22Rv1 (cell line): ENCODE measurements around the gene STK39.

ENCODE experiments used
- H3K27ac ChIP-seq: fragments of 450-650 bp; 2 replicates; pipeline ENCODE4 v1.5.1; 2017
- CTCF ChIP-seq: fragments of 450-650 bp; IDR thresholded peaks from 2 replicates; pipeline ENCODE4 v1.5.1; 2017; ENCODE audit warnings: mild to moderate bottlenecking
- ZFX ChIP-seq: fragments of 450-650 bp; IDR thresholded peaks from 2 replicates; pipeline ENCODE4 v1.6.1; 2017; ENCODE audit warnings: antibody characterized with exemption, borderline replicate concordance

STK39 gene

GRCh38 chr2:167925758-167926157 is 321.6 kb downstream of the STK39 start:
- no peak overlapping the region for H3K27ac ChIP-seq
- TF ChIP-seq ZFX = no peak
- no peak for TF ChIP-seq CTCF

- no peak for TF ChIP-seq CTCF
- no peak for TF ChIP-seq ZFX
- H3K27ac ChIP-seq = no peak overlapping the region
These were observed 322.8 kb downstream of the STK39 start for GRCh38 chr2:167924556-167924955.

- H3K27ac ChIP-seq = no peak overlapping the region
- no peak for TF ChIP-seq ZFX
- TF ChIP-seq CTCF = no peak
These were observed 330.6 kb downstream of the STK39 start for GRCh38 chr2:167916756-167917155.

GRCh38 chr2:167914969-167915368 is 332.4 kb downstream of the STK39 start:
- H3K27ac ChIP-seq = no peak overlapping the region
- TF ChIP-seq CTCF = no peak
- TF ChIP-seq ZFX = no peak

- TF ChIP-seq ZFX = no peak
- TF ChIP-seq CTCF = no peak
These were observed 338.6 kb downstream of the STK39 start for GRCh38 chr2:167908786-167909185.

GRCh38 chr2:167905668-167906067 is 341.7 kb downstream of the STK39 start:
- no peak overlapping the region for H3K27ac ChIP-seq
- no peak for TF ChIP-seq ZFX
- no peak for TF ChIP-seq CTCF

More at GRCh38 chr2:167908786-167909185, 338.6 kb downstream of the STK39 start:
- no peak overlapping the region for H3K27ac ChIP-seq
